DLD1 (cell line): Measurements from ENCODE around the gene NRXN2.

Experiments used
- in situ Hi-C: cut with HindIII; loops from 2 replicates; pipeline ENCODE4 v1.10.0; 2017; ENCODE audit warnings: low sequenced_read_pairs

The NRXN2 gene

DNA sequence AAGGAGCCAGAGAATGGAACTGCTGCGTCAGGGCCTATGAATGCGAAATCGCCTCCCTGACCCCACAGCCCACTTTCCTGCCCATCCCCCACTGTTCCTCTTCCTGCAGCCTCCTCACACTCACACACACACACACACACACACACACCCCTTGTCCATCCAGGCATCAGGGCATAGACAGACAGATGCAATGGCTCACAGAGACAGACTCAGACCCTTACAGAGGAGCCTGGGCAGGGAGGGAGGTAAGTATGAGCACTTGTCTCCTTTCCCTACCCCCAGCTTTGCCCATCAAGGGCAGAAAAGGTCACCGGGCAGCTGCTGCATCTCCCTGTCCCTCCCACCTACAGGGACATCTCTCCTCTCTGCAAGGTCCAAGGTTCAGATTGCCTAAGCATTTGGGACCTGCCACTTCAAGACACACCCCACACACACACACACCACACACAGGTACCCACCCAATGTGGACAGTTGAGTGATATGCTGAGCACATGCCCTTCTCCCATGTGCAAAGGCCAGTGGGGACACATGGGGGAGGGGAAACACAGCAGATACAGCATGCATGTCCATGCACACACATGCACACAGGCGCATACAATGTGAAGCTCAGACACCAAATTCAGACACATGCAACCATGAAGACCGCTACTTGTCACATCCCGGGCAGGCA, 2.0 kb upstream of the NRXN2 start:
- in situ Hi-C loops: no loop called here

DNA sequence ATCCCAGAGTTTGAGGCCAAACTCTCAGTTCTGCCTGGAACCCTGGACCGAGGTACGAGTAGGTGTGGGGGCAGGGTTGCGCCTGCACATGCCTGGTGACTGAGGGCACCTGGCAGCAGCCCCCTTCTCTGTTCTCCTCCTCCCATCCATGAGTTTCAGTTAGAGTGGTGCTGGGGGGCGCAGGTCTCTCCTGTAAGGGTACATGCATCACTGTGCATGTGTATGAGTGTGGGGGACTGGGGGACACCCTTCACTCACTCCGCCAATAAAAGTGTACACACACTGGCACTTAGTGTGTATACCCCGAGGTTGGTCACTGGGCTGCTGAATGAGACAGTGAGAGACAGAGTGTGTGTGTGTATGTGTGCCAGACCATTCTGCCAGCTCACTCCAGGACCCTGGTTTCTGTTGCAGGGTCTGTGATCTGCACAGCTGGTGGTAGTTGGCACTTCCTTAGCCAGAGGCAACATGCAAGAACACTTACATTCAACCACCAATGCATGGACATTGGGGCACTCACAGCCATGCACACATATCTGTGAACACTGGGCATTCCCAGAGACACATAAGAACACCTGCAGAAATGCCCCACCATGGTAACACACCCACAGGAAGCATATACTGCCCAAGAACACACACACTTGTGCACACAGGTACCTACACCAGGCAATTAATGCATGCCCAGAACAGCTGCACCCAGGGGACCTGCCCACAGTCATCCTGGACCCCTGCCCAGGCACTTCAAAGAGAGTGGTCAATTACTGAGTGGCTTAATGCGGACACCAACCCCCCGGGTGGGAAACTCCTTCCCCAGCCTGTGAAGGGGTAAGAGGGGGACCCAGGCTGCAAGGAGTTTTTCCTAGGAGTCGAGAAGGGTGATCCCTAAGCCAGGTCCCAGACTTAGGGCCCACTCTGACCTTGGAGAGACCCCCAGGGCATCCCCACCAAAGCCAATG, 1.2 kb upstream of the NRXN2 start:
- in situ Hi-C loops: no loop called here

DNA sequence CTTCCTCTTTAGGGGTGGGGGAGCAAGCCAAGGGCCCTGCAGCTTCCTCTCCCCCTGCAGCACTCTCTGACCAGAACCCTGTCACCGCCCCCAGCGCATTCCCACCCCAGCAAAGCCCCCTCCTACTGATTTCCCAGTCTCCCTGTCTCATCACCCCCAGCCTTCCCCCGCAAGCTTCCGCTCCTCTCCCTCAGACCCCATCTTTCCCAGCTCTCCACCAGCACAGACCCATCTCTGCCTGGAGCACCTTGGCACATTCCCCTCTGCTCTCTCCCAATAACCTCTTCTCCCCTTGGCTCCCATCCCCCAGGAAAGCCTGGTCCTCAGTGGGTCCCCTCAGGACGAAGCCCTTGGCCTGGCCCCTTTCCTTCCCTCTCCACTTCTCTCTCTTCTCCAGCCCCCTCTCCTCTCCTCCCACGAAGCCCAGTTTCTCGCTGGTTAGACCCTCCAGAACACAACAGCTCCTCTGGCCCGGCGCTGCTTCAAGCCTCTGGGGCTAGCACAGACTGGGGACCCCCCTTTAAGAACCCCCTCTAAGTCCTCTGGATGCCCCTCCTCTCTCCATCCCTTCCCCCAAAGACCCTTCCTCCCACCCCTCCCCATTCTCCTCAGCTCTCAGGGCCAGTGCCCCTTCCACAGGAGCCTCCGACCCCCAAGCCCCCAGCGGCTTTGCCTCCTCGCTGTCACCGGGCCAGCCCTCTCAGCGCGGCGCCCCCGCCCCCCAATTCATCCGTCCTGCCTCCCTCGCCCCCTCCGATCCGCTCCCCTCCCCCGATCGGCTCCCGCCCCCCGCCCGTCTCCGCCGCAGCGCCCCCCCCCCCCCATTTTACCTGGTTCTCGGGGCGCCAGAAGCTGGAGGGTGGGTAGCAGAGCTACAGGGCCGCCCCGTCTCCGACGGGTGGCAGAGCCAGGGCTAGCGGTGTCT, 594 bp downstream of the NRXN2 start:
- in situ Hi-C loops: no loop called here

DNA sequence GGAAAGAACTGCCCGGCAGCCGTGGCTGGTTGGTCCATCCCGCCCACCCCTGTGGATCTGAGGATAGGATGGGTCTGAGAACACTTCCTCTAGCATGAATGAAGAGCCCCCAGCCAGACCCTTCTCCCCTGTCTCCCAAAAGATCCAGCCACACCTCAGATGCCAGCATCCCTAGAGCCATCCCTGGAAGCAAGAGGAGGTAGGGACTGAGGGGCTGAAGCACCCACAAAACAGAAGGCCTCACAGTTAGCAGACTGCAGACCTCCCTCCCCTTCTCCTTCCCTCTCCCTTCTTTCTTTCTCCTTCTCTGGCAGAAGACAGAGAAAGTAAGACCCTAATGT, 1.7 kb downstream of the NRXN2 start:
- in situ Hi-C loops: no loop called here

DNA sequence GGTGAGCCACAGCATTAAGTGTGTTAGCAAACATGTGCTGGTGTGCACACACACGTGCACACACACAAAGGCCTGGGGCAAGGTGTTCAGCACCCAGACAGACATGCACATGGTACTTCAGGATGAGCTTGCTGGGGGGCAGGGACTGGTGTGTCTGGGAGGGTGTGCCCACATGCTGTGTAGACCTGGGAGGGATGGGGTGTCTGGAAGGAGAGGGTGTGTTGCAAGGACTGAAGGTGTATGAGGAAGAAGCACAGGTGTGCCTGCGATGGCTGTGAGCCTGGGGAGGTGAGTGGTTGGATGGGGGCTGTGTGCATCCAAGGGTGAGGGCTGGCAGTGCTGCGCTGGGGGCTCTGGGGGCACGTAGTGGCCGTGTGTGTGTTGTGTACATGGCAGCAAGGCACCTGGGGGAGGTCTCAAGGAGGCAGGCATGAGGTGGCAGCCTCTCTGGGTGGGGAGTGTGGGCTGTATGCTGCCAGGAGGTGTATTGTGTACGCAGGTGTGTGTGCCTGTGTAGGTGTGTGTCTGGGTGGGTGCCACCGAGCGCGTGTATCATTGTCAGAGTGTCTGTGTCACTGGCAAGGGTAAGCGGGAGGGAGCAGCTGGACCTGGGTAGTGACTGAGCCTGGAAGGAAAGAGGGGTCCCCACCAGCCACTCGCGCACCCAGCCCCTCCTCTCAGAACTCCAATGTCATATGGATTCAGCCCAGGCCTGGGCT, 2.2 kb downstream of the NRXN2 start:
- in situ Hi-C loops: no loop called here

DNA sequence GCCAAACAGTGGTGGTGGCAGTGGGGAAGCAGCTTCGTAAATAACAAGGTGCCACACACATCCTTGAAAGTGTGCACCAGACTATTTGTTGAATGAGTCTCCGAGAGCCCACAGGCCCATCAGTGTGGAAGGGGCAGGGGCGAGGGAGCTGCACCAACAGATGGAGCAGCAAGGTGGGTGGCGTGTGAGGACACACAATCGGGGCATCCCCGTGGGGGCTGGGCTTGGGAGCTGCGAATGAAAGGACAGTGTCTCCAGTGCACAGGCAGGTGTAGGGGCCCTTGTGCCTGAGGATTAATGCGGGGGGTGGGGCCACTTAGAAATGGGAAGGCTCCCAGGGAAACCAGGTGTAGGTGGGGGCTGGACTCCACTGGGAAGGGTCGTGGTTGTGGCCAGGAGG, 2.8 kb downstream of the NRXN2 start:
- in situ Hi-C loops: no loop called here

DNA sequence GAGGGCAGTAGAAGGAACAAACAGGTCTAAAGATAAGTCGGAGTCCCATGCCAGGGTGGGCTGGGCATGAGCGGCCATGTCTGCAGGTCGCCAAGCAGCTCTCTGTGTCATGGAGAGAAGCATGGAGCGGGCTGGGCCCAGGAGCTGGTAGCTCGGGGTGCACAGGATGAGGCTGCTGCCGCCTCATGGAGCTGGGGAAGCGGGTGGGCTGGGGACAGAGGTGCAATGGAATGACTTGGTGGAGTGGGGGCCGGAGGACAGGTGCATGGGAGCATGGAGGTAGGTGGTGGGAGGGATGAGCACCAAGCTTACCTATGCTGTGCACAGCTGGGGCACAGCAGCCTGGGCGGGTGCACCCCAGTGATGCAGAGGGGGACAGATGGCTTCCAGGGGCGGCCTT, 3.6 kb downstream of the NRXN2 start:
- in situ Hi-C loops: loop anchor here (10.0 kb wide), 1 partner anchor 45 kb away; no protein-coding TSS in a partner anchor

DNA sequence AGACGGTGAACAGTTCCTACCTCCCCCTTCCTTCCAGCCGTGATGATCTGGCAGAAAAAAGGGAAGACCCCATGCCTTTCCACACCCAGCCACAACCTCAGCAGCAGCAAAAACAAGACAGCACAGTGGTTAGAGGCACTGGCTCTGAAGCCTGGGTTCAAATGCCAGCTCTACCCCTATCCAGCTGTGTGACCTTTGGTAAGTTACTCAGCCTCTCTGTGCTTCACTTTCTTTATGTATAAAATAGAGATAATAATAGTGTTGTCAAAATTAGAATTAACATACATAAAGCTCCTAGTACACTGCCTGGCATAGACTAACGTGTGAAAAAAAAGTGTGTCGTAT, 4.2 kb downstream of the NRXN2 start:
- in situ Hi-C loops: loop anchor here (10.0 kb wide), 1 partner anchor 46 kb away; no protein-coding TSS in a partner anchor

DNA sequence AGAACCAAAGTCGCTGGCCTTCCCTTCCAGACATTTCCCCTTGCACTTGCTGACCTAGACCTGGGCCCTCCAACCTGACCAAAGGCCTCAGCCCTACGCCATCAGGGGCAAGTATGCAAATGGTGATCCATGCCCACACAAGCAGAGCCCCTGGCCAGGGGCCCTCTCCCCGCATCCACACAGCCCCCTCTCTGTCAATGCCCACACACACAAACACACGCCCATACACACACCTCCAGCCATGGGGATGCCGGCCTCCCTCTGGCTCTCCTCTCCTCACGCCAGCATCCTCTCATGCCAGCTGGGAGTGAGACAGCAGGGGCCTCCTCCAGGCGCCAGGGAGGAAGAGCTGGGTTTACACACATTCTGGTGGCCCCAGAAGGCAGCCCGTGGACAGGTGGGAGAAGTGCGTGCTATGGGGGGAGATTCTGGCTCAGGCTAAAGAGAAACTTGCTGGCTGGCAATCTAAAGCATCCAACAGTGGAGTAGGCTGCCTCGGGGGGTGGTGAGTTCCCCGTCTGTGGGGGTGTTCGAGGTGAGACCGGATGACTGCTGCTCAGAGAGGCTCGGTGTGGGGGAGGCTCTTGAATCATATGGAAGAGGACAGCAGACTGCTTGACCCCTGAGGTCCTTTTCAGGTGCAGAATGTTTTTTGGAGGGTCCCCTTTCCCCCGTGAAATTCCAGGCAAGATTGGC, 4.8 kb downstream of the NRXN2 start:
- in situ Hi-C loops: loop anchor here (10.0 kb wide), 1 partner anchor 47 kb away; no protein-coding TSS in a partner anchor

DNA sequence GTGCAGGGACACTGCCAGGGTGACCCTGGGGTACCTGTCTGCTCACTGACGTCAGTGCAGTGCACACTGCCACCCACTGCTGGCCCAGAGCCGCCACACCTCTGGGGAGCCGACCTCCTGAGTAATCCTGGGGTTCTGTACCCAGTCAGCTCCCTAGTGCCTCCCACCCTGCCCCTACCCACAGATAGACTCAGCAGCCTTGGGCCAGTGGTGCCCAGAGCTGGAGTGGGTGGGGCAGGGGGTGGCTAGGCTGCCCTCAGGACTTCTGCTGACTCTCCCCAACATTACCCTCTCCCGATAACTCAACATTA, 5.8 kb downstream of the NRXN2 start:
- in situ Hi-C loops: loop anchor here (10.0 kb wide), 1 partner anchor 48 kb away; no protein-coding TSS in a partner anchor

DNA sequence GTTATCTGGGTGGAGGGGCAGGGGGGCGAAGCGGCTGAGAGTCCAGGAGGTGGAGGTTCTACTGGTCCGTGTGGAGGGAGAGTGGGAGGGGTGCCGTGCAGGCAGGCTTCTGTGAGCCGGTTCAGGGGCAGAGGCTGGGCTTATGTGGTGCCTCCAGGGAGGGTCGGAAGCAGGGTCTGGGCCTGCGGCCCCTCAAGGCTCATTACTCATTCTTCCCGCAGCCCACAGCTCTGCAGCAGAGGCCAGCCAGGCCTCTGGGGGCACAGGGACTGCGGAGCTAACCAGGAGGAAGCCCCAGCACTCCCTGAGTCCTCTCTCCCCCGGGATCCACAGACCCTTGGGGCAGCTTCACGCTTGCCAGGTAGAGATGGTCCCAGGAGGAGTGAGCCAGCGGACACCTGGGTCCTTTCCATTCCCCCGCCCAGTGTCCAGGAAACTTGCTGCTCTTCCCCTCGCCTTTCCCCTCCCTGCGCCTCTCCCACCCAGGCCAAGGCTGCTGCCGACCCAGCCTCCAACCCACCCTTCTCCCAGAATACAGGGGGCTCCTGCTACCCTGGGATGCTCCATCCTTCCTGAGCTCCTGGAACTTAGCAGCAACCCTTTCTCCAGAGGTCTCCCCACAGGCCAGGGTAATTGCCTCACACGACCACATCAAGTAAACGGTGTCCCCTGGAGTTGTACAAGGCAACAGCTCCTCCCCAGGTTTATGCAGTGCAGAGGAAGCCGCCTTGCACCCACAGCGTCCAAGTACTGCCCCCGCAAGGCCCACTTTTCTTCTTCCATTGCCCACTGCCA, 6.3 kb downstream of the NRXN2 start:
- in situ Hi-C loops: loop anchor here (10.0 kb wide), 1 partner anchor 48 kb away; no protein-coding TSS in a partner anchor

DNA sequence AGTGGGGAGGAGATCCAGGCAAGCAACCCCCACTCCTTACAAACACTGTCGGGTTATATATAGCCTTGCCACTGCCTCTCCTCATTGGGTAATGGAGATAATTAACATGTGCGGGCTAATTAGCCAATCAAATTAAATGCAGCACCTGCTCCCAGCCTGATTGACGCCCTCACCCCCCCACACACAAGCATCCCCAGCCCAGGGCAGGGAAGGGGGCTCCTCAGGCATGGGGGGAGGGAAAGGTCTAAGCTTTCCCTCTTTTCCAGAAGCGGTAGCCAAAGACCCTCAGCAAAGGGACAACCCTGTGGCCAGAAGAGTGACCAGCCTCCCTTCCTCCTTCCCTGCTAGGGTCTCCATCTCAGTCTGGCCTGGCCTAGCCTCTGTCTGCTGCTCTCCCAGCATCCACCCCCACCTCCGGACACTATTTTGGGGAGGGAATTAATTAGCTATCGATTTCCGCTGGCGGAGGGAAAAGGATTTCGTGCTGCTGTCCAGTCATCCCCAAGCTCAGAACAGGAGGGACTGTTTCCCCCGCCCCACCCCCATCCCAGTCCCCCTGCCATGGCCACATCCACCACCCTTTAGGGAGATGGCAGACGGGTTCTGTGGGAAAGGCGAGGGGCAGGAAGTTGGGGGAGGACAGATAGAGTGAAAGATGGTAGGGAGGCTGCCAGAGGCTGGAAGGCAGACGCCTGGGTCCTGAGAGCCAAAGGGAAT, 7.1 kb downstream of the NRXN2 start:
- in situ Hi-C loops: loop anchor here (10.0 kb wide), 1 partner anchor 49 kb away; no protein-coding TSS in a partner anchor

DNA sequence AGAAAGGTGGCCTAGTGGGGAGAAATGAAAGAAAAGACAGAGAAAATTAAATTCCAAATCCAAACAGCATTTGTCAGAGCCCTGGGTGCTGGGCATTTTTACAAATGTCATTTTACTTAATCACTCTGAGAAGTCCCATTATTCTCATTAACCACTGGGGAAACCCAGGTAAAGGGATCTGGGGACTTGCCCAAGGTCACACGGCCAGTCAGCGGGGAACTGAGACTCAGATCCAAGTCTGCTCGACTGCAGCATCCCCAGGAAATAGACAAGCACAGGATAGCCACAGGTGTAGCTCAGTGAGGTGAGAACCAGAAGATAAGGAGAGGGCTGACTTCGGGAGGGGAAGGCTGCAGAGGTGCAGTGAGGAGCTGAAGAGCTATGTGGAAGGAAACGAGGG, 7.9 kb downstream of the NRXN2 start:
- in situ Hi-C loops: loop anchor here (10.0 kb wide), 1 partner anchor 50 kb away; no protein-coding TSS in a partner anchor

DNA sequence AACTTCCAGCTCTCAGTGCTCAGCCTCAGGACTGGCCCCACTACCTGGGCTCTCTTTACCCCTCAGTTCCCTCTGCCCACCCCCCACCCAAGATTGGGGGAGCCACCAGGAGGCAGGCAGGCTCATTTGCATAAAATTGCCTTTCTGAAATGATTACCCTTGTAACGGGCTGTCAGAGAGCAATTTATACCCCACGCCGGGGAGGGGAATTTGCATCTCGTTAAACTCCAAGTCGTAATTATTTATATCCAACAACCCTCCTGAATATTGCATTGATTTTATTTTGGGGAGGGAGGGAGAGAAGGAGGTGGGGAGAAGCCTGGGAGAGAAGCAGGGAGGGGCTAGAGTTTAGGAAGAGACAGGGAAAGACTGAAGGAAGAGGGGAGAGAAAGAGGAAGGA, 8.3 kb downstream of the NRXN2 start:
- in situ Hi-C loops: loop anchor here (10.0 kb wide), 1 partner anchor 50 kb away; no protein-coding TSS in a partner anchor

DNA sequence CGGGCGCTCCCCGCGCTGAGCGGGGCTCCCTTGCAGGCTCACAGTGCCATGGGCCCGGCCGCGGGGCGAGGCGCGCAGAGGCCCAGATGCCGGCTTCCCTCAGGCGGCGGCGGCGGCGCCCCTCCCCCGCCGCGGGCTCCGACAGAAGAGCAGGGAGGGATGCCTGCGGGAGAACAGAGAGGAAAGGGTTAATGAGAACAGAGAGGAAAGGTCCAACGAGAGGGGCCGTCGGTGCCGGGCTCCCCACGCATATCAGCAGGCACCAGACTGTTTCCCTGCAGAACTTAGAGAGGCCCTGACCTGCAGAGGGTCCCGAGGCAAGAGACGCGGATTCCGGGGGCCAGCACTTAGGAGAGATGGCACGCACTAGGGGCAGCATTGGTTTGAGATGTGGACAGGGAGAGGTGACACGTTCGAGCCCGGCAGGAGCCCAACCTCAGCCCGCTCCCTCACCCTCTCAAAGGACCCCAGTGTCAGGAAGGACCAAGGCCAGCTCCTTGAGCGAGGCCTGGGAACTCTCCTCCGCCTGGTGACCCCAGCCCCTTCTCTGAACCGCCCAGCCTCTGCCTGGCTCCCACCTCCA, 9.1 kb downstream of the NRXN2 start:
- in situ Hi-C loops: loop anchor here (10.0 kb wide), 1 partner anchor 51 kb away; no protein-coding TSS in a partner anchor

DNA sequence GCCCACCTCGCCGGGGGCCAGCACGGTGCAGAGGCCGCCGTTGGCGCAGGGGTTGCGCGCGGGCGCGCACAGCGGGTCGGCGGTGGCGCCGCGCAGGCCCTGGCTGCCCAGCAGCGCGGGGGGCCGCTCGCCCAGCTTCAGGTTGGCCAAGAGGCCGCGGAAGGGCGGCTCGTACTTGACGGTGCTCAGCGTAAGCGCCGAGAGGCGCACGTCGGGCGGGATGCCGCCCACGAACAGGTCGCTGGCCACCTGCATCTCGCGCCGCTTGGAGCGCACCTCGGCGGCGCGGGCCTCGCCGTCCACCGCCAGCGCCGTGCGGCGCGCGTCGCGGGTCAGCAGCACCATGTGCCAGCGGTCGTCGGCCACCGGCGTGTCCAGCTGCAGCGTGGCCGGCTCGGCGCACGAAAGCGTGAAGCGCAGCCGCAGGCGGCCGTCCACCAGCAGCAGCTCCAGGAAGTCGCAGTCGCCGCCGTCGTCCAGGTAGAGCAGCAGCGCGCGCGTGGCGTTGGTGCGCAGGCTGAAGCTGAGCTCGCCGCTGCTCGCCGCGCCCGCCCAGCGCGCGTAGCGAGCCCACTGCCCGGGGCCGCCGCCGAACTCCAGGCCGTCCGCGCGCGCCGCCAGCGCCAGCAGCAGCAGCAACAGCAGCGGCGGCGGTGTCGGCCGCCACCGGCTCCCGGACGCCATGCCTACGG, 9.8 kb downstream of the NRXN2 start:
- in situ Hi-C loops: loop anchor here (10.0 kb wide), 1 partner anchor 52 kb away; no protein-coding TSS in a partner anchor

DNA sequence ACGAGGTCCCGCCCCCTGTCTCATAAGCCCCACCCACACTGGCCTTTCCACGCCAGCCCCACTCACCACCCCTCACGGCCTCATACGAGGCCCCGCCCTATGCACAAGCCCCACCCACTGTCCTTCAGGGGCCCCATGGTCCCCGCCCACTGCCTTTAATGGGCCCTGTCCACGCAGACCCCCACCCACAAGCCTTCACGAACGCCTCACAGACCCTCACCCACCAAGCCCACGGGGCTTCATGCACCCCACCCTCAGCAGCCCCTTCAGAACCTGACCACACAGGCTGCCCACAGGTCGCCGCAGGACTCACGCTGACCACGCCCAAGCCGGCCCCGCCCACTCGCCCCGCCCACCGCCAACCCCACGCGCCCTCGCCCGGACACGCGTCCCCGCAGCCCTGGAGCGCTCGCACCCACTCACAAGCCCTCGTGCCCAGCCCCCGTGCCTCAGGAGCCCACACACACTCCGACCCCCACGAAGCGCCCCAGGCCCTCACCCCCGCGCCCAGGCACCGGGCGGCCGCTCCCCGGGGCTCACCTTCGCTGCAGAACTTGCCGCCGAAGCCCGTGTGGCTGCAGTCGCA, 10.5 kb downstream of the NRXN2 start:
- in situ Hi-C loops: loop anchor here (10.0 kb wide), 1 partner anchor 52 kb away; no protein-coding TSS in a partner anchor
